HT1080 (cell line): ENCODE results near the gene SURF1. TPM values are rescaled to one million over a fixed set of nuclear protein-coding genes. Genes with fewer than 3 reads are reported as not detected.

Experiments
- DNase-seq: peaks from one replicate; pipeline ENCODE4 v3.0.0-alpha.2; 2015; ENCODE audit warnings: low read depth
- total RNA-seq: library from RNA; depleted of rRNA; stranded (reverse); fragments of >200 nt; shearing (Covaris generic); gene quantifications from 2 replicates; pipeline ENCODE4 v1.2.3, GENCODE V29; 2014

Gene SURF1
- total RNA-seq, 1 experiment from 2014 or later: 35.3 TPM

DNA sequence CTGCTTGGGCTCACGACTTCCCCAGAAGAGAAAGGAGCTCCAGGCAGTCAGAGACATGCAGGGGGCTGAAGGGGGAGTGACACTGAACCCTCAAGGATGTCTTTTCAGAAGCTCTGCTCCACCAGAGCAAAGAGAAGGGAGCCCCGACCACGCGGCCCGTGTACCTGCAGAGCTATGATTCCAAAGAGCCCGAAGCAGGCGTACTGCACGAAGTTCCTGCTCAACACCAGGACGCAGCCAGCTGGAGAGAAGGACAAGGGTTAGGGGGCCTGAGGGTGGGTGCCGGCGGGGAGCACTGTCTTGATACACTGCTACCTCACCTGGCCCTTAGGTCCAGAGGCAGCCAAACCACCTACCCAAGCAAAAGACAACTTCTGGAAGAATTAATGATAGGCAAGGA is 10.1 kb upstream of the SURF1 start:
- no peak for DNase-seq

DNA sequence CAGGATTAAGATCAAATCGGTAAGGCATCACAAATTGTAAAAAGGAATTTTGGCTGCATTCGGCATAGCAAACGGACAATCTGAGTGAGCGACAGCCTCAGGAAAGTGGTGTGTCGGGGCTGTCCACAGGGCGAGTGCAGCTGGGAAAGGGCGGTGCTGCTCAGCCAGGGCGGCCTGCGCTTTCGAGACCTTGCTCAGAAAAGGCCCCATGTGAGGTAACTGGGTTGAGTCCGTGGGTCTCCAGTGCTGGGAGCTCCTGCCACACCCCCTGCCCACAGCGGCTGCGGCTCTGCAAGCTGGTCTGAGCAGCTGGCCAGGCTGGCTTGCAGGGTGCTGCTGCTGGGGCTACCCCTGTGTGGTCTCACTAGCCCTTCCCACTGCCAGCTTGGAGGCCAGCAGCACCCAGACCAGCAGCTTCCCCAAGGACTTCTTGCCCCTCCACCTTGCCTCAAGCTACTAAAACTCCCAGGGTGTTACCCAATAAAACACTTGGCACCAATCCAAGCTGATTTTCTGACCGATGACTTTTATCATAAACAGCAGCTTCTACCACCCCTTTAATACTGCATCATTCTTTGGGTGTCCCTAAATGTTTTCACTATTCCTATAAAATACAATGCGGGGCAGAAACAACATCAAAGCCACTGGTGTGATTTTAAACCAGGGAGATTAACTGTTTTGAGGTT is 6.2 kb upstream of the SURF1 start:
- DNase-seq: no peak

DNA sequence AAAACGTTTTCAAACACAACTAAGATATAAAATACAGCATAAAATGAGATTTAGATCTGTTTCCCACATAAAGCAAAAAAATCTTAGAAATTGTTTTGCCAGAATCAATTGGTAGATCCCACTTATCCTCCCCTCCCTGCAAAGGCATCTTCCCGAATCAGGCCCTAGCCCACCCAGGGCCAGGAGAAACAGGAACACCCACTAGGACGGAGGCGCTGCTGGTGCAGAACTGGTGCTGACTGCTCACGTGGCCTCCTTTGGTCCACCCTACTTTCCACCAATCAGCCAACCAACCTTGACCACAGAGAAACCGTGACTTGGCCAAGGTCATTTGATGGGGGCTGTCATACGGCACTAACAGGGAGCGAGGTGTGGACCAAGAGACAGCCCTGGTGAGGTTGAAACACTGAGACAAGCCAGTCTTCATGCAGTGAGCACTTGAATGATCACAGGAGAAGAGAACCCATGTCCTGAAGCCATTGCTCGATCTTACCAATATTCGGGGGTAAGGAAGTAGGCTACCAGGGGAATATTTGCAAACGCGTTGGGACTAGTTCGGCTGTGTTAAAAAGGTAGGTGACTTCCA is 5.3 kb upstream of the SURF1 start:
- no peak for DNase-seq

DNA sequence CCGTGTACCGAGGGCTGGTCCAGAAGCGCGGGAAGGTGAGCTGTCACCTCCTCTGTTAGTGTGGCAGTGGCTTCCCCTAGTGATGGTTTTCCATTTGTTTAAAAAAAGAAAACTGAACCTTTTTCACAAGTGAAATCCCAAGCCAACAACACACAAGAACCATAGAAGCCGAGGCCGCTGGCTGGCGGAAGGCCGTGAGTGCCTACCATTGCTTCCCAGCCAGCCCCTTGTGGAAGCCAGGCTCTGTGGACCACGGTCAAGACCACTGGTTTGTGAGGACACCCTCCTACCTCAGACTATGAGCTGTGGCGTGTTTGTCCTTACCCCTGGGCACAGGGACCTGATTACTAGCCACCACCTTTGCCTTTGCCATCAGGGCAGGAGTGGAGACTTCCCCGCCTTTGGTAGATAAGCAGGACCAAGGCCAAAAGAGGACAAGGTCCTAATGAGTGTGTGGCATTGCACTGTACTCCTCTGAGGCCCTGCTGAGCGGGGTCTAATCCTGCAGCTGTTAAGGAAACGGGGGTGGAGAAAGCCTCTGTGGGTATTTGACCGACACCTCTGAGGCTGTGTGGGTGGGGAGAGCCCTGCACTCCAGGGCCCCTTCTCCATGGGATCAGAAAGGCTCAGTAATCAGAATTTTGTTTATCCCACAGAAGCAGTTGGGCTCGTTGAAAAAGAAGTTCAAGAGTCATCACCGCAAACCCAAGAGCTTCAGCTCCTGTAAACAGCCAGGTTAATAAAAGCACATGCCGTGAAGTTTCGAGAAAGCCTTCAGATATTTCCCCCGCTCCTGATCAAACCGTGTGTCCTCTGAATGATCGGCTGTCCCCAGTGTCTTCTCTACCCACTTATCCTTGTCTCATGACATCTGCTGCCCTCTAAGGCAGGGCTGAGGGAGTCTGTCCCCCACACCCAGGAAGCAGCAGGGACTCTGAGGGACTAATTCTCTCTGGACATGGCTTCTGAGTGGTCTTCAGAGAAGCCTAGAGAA is 4.4 kb upstream of the SURF1 start:
- DNase-seq: no peak

DNA sequence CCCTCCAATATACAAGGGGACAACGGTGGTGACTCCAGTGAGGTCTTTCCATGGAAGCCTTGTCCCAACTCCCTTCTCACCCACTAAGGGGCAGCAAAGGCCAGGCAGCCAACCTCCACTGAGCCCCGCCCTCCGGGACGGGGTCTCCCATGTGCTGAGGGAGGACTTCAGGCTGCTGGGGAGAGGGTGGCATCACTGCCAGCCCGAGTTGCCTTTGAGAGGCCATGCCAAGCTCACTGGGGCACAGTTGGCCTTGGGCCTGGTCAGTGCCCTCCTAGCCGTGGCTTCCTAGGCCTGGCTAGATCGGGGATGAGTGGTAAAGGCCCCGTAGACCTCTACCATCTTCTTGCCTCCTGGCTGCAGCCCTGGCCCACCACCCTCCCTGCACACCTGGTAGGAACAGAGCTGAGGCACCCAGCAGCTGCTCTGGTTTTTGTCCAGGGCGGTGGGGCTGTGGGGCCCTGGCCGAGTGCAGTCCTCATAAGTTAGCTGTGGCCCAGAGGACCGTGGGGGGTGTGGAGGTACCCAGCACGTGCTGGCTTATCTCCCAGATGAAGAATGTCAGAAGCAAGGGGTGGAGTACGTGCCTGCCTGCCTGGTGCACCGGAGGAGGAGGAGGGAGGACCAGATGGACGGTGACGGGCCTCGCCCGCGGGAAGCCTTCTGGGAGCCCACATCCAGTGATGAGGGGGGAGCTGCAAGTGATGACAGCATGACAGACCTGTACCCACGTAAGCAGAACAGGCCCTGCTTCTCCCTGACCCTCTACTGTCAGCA is 3.3 kb upstream of the SURF1 start:
- no peak for DNase-seq

DNA sequence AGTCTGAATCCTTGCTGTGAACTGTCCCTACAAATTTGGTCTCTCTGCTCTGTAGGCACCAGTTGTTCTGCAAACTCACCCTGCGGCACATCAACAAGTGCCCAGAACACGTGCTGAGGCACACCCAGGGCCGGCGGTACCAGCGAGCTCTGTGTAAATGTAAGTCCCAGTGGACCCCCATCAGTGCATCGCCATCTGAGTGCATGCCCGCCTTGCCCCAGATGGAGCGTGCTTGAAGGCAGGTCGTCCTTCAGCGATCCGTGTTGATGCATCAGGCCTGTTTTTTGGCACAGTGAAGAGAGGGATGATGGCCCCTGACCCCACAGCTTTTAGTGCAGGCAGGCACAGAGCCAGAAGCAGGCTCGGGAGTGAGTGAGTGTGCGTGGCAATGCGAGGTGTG is 1.4 kb upstream of the SURF1 start:
- DNase-seq: no peak

DNA sequence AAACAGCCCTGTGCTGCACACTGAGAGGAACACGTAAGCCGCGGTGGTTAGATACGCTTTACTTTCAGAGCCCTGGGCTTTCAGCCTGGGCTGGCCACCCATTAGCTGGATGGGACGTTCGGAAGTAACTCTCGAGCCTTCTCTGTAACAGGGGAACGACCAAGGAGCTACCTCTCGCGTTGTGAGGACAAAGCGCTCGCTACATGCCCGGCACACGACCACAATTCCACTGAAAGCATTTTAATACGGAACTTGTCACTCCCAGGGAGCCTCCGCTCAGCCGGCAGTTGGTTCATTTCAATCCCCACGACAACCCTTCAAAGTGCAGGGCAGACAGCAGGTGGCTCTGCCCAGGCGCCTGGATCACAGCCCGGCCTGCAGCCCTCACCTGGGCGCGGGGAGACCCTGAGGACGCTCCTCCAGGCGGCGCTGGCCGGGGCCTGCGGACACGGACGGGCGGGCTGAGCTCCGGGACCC is 368 bp downstream of the SURF1 start:
- DNase-seq: no peak

DNA sequence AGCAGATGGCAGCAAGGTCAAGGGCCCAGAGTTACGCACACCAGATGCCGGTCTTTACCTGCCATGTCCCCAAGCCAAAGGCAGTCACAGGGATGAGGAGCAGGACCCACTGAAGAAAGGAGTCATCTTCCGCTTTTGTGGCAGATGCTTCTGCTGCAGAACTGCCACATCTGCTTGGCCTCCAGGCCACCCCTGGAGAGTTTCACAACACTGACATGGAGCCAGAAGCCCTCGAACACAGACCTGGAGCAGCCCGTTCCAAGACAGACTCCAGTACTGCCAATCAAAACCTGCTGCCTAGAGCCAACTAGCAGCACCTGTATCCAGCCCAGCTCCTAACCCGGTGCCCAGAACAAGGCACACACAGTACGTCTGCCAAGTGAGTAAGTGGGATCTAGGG is 1.5 kb downstream of the SURF1 start:
- no peak for DNase-seq

DNA sequence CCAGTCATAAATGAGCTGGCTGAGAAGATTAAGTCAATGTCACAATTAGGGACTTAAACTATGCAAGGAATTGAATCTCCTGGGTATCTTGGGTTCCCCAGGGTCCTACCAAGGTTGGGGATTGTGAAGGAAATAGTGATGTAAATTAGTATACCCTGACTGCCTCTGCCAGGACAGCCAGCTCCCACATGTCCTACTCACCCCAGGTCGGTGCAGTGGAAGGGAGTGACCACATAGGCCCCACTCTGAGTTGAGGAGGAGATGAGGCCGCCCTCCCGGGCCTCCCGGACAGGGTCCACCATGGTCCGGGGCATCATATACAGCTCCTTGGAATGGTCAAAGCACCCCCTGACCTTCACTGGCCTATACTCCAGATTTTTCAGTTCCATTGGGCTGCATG is 2.7 kb downstream of the SURF1 start:
- no peak for DNase-seq

DNA sequence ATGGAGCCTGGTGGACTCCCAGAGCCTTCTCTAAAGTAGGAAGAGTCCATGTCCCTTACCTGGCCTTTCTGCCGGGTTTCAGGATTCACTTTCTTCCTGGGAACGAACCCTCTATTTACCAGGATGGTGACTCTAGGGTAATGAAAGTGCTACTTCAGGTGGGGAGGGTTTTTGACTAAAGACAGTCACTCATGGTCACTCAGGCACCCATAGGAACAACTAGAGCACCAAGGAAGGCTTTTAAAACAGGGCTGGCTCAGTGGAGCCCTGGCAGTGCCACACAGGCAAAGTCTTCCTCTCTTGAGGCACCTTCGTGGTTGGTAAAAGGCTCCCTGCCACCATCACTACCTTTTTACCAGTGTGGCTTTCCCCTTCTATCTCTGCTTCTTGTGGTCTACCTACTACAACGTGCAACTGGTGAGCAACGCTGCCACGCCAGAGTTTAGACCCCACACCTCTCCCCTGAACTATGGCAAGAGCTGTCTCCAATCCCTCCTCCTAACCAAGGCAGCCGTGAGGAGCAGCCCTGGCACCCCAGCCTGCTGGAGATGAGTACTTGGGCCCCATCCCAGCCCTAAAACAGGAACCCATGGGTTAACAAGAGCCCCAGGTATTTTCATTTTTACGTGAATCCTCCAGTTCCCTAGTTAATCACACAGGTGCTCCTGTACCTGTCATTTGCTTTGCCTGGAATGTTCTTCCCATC is 3.5 kb downstream of the SURF1 start:
- DNase-seq: no peak

DNA sequence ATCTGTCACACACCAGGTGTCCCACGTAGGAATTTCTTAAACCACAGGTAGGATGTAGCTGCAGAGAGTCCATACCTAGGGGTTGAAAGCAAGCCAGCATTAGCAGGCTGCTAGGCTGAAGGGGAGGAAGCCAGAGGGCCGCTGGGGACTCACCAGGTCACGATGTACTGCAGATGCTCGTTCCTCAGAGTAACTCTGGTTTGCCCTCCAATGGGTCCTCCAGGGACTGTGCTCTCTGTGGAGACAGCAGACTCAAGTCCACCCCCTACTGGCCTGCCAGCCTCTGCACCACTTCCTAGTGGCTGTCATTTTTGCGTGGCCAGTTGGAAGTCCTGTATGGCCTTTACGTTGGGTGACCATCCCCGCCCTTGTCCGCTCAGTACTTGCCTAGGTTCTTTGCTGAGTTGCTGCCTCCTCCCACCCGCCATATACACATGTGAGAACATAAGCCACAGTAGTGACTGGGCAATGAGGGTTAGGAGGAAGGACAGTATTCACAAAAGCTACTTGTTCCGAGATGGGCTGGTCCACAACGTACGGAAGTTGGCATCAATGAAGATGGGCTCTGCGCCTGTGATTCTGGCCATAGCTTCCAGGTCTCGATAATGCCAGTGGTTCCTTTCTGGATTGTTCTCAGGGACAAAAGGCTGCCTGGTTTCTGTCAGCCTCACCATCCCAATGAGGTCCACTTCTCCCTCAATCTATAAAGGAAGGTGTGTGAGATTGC is 4.2 kb downstream of the SURF1 start:
- DNase-seq: peak; percentile 72

DNA sequence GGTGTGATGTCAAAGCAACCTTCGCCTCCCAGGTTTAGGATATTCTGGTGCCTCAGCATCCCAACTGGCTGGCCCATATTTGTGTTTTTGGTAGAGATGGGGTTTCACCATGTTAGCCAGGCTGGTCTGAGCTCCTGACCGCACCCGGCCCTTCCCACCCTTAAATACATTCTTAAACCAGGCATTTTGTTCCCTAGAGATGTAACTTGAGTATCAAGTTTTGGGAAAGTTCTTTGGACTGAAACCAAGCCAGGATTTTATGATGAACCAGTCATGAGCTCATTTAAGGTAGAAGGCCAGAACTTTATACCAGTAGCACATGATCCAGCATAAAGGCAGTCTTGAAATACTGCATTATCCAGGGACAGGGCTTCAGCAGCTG is 4.8 kb downstream of the SURF1 start:
- no peak for DNase-seq

DNA sequence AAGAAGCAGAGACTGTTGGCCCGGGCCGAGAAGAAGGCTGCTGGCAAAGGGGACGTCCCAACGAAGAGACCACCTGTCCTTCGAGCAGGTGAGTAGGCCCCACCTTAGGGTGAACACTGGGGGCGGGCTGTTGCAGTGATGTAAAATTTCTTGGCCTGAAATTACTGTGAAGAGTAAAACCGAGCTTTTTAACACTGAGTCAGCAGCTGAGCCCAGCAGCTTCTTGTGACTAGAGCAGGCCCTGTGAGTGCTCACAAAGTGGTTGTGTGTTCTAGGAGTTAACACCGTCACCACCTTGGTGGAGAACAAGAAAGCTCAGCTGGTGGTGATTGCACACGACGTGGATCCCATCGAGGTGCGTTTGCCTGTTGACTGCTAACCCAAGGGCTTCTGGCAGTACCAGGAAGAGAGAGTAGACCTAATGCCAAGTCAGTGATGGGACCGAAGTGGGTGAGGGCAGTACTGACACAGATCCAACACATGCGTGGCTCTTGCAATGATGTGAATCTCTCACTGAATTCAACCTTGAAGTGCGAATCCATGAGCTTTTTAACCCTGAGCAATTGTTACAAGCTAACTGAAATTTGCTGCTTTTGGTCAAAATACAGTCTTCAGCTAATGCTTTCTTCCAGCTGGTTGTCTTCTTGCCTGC is 6.2 kb downstream of the SURF1 start:
- no peak for DNase-seq

DNA sequence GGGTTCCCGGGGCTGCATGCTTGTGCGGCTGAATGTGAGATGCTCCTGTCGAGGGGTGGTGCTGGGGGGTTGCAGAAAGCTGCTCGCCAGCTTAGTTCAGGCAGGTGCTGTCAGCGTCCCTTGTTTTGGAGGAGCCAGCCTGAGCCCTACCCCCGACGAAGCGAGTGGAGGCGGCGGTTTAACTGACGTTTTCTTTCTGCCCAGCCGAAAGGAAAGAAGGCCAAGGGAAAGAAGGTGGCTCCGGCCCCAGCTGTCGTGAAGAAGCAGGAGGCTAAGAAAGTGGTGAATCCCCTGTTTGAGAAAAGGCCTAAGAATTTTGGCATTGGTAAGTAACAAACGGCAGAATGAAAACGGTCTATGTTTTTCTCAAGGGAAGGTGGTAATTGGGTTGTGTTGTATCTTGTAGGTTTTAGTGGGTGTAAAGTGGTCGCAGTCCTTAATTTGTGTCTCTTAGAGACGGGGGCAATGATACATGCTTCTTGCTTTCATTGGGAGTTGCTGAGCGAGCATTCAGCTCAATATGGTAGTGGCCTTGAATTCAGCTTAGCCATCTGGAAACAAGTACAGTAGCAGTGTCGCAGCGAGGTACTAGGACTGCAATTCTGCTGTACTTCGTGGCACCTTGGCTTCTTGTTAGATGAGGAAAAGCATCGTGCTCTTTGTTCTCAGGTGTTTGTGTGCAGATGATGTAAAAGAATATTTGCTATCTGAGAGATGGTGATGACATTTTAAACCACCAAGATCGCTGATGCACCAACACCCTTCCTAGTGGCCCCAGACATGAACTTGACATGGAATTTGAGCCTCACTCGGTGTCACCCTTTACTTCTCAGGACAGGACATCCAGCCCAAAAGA is 7.3 kb downstream of the SURF1 start:
- DNase-seq: no peak

DNA sequence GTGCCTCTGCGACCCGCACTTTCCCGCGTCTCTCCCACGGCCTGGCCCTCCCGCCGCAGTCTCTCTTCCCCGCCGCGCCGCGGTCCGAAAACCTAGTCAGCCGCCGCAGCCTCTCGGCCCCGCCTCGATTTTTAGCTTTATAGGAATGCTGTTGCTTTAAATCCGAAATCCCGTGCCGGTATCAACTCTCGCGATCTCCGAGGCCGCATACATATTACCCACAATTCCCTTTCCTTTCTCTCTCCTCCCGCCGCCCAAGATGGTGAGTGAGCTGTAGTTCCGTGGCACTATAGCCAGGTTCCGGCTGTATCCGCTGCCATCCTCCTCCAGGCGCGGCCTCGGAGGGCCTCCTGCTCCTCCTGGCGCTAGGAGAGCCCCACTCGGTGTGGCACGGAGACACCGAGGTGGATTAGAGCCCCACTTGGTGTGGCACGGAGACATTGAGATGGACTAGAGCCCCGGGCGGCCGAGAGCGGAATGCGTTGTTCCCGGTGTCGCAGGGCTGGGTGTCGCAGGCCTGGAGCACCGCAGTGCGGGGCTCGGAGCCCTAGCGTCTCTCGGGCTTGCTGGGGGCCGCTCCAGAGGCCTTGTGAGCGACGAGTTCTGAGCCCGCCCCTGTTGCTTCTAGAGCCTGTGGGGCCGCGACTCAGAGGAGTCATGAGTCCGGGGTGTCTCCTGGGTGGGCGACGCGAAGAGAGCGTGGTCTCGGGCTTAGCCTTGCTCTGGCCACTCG is 8.1 kb downstream of the SURF1 start, which contains the start of the genes MED22 and RPL7A:
Gene MED22, minus strand, starts transcription at position 147 of the 733 bp plus-strand sequence. CDS start 1,469 bp downstream, outside the sequence.
Gene RPL7A, plus strand, starts transcription at position 234 of the 733 bp plus-strand sequence. Its CDS starts 26 bp downstream, at position 260.
- DNase-seq: peak; percentile 97

DNA sequence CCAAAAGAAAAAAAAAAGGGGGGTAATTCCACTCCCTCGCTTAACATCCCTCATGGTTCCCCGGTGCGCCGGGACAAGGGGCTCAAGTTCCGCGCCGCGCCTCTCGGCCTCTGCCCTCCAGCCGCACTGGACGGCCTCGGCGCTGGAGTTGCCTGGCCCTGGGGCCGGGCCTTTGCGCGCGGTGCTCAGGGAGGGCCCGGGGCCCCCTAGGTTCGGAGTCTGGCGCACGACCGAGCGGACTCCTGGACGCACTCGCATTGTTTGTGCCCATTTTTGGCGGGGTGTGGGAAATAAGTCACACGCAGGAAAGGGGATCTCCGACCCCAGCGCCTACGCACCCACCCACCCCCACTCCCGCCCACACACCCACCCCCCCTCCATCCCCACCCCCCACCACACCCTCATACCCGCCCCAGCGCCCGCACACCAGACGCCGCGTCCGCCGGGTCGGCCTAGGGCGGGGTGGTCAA is 8.7 kb downstream of the SURF1 start:
- DNase-seq: peak; percentile 46

DNA sequence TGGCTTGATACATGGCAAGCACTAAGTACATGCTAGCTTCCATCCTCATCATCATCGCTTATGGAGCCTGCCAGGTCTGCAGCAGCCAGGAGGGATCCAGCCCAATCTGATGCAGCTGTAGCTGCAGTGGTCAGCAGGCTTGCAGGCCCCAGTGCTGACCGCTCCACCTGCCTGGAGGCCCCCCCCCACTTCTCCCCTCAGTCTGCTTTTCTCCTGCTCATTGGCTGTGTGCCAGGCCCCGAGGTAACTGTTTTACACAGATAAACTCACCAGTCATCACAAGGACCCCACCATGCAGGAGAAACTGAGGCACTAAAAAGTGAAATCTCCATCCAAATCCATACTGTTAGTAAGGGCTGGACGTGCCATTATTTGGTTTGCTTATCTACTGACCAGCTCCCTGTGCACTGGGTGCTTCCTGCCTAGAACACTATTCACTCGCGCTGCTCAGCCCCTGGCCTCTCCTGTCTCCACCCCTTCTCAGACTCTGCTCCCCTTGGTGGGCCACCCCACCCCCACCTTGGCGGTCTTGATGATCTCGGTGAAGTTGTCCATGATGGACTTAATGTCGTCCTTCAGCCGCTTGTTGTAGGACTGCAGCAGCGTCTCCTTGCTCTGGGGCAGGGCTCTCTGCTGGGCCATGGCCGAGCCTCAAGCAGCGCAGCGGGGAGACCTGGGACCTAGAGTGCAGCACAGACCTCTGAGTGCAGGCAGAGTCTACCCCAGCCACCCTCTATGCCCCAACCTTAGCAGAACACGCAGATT is 10.1 kb downstream of the SURF1 start:
- DNase-seq: no peak
